ENCODE results near the gene RAB40B.

DNA sequence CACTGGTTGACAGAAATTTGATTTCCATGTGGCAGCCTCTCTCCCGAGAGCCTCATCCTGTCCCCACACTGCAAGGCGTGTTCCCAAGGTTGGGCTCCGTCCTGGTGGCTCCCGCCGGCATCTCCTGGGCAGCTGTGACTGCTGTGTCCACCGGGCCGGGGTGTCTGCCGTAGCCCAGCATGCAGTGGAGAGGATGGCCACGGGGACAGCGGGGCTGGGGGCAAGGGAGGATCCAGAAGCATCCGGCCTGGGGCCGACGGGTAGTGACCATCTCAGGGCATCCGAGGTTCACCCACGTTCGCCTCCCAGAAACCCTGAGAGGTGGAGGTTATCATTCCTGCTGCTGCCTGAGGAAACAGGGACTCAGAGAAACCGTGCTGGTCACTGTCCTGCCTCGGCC, 7.3 kb upstream of the RAB40B start:
- no peak for TF ChIP-seq ZNF274 (IDR thresholded peaks at IDR 0.05; ENCODE audit: low read depth, low read length)
- TF ChIP-seq YY1 (IDR thresholded peaks at IDR 0.05; ENCODE audit: extremely low read depth, insufficient replicate concordance, low read depth, low read length), result no peak
- TF ChIP-seq CEBPB (IDR thresholded peaks at IDR 0.05; ENCODE audit: low read depth), result no peak
- TF ChIP-seq, protein P1, sequence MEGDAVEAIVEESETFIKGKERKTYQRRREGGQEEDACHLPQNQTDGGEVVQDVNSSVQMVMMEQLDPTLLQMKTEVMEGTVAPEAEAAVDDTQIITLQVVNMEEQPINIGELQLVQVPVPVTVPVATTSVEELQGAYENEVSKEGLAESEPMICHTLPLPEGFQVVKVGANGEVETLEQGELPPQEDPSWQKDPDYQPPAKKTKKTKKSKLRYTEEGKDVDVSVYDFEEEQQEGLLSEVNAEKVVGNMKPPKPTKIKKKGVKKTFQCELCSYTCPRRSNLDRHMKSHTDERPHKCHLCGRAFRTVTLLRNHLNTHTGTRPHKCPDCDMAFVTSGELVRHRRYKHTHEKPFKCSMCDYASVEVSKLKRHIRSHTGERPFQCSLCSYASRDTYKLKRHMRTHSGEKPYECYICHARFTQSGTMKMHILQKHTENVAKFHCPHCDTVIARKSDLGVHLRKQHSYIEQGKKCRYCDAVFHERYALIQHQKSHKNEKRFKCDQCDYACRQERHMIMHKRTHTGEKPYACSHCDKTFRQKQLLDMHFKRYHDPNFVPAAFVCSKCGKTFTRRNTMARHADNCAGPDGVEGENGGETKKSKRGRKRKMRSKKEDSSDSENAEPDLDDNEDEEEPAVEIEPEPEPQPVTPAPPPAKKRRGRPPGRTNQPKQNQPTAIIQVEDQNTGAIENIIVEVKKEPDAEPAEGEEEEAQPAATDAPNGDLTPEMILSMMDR (IDR thresholded peaks at IDR 0.05 in 2 of 3, conservative IDR thresholded peaks at IDR 0.05 in 1 of 3; ENCODE audit: borderline replicate concordance in 1 of 3, insufficient read depth in 1 of 3, low read depth in 2 of 3, low read length in 2 of 3), result no peak
